Neuronal stem cell (in vitro differentiated cells): ENCODE data around the gene DIO1.

Experiments used
- DNase-seq: peaks from one replicate; pipeline ENCODE4 v3.0.0-alpha.2; 2013; ENCODE audit warnings: low spot score
- H2AFZ ChIP-seq: one replicate; pipeline ENCODE4 v1.6.1; 2013; ENCODE audit warnings: mild to moderate bottlenecking, low read length, inconsistent platforms
- H2AK5ac ChIP-seq: 2 replicates; pipeline ENCODE4 v1.6.1; 2013; ENCODE audit warnings: low read depth, mild to moderate bottlenecking, inconsistent platforms, low read length, moderate library complexity, mixed read lengths
- H2BK120ac ChIP-seq: 2 replicates; pipeline ENCODE4 v1.6.1; 2013; ENCODE audit warnings: low read depth, mild to moderate bottlenecking, inconsistent platforms, low read length, moderate library complexity, mixed read lengths
- H2BK12ac ChIP-seq: one replicate; pipeline ENCODE4 v1.6.1; 2013; ENCODE audit warnings: low read length, inconsistent platforms
- H2BK15ac ChIP-seq: 2 replicates; pipeline ENCODE4 v1.6.1; 2013; ENCODE audit warnings: mild to moderate bottlenecking, low read length, inconsistent platforms, mixed read lengths
- H2BK5ac ChIP-seq: one replicate; pipeline ENCODE4 v1.6.1; 2013; ENCODE audit warnings: inconsistent platforms, mild to moderate bottlenecking, low read length, moderate library complexity
- H3K14ac ChIP-seq: one replicate; pipeline ENCODE4 v1.6.1; 2013; ENCODE audit warnings: low read length, inconsistent platforms
- H3K18ac ChIP-seq: 2 replicates; pipeline ENCODE4 v1.6.1; 2013; ENCODE audit warnings: low read length, inconsistent platforms
- H3K23ac ChIP-seq: 2 replicates; pipeline ENCODE4 v1.6.1; 2013; ENCODE audit warnings: low read depth, mild to moderate bottlenecking, mixed read lengths, low read length, inconsistent platforms; ENCODE audit not compliant: poor library complexity
- H3K27ac ChIP-seq: replicated peaks from 3 replicates; pipeline ENCODE4 v1.5.1; 2013; ENCODE audit warnings: low read length, inconsistent platforms
- H3K27me3 ChIP-seq, 3 experiments: 2 replicates each; pipeline ENCODE4 v1.6.1; 2013; ENCODE audit warnings: low read length in 3 of 3, mild to moderate bottlenecking in 2 of 3, inconsistent platforms in 1 of 3, low read depth in 1 of 3, mixed read lengths in 1 of 3, moderate library complexity in 1 of 3; ENCODE audit not compliant: control insufficient read depth in 3 of 3, insufficient read depth in 3 of 3
- H3K36me3 ChIP-seq, 2 donors: replicated peaks in 1 of 2; 2 replicates each; pipeline ENCODE4 v1.6.1; 2013; ENCODE audit warnings: low read length in 2 of 2; ENCODE audit not compliant: control insufficient read depth in 2 of 2, insufficient read depth in 2 of 2
- H3K4ac ChIP-seq: 2 replicates; pipeline ENCODE4 v1.6.1; 2013; ENCODE audit warnings: inconsistent platforms, mild to moderate bottlenecking, low read length, moderate library complexity
- H3K4me1 ChIP-seq, 2 donors: 1 replicate in 1 of 2; 2 replicates in 1 of 2; pipeline ENCODE4 v1.6.1; 2013; ENCODE audit warnings: low read length in 2 of 2, low read depth in 1 of 2; ENCODE audit not compliant: control insufficient read depth in 2 of 2, insufficient read depth in 1 of 2
- H3K4me2 ChIP-seq: one replicate; pipeline ENCODE4 v1.6.1; 2013; ENCODE audit warnings: mild to moderate bottlenecking, low read length, inconsistent platforms; ENCODE audit not compliant: insufficient read depth, poor library complexity, severe bottlenecking
- H3K4me3 ChIP-seq, 2 donors: 2 replicates each; pipeline ENCODE4 v1.5.1; 2013; ENCODE audit warnings: low read length in 2 of 2, mild to moderate bottlenecking in 2 of 2, inconsistent platforms in 1 of 2, moderate library complexity in 1 of 2
- H3K79me1 ChIP-seq: one replicate; pipeline ENCODE4 v1.6.1; 2013; ENCODE audit warnings: low read depth, mild to moderate bottlenecking, inconsistent platforms, low read length, moderate library complexity
- H3K9ac ChIP-seq: one replicate; pipeline ENCODE4 v1.6.1; 2013; ENCODE audit warnings: mild to moderate bottlenecking, low read depth, low read length, inconsistent platforms; ENCODE audit not compliant: poor library complexity
- H3K9me3 ChIP-seq, 2 donors: replicated peaks in 1 of 2; 2 replicates each; pipeline versions ENCODE3 to v1.6.1; 2013; ENCODE audit warnings: low read length in 2 of 2, mild to moderate bottlenecking in 2 of 2, inconsistent platforms in 1 of 2, low read depth in 1 of 2, mixed read lengths in 1 of 2, moderate library complexity in 1 of 2; ENCODE audit not compliant: control insufficient read depth in 2 of 2, insufficient read depth in 1 of 2
- H4K8ac ChIP-seq: one replicate; pipeline ENCODE4 v1.6.1; 2013; ENCODE audit warnings: low read depth, mild to moderate bottlenecking, inconsistent platforms, low read length, moderate library complexity
- H4K91ac ChIP-seq: one replicate; pipeline ENCODE4 v1.6.1; 2013; ENCODE audit warnings: low read length, low read depth, mild to moderate bottlenecking, inconsistent platforms; ENCODE audit not compliant: poor library complexity
- WGBS, 2 donors: extraction: QIAGEN DNeasy Blood & Tissue Kit; methylation state at CpG; one replicate each; pipeline ENCODE4 v1.1.7; 2013; ENCODE audit warnings: missing lambda C conversion rate in 2 of 2, mixed read lengths in 1 of 2; ENCODE audit not compliant: insufficient read length in 2 of 2, insufficient replicate concordance in 1 of 2; ENCODE audit errors: extremely low coverage in 2 of 2; 5-methylcytosine and 5-hydroxymethylcytosine counted together

Gene DIO1

DNA sequence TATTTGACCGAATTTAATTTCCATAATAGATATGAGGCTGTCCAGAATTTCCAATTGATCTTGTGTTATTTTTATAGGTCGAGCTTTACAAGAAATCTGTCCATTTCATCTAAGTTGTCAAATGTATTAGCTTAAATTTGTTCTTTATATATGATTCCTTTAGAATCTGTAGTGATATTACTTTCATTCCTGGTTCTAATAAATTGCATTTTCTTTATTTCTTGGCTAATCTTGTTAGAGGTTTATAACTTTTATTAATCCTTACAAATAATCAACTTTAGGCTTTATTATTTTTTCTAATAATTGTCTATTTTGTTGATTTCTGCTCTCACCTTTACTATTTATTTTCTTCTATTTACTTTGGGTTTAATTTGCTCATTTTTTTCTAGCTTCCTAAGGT lies 37.5 kb downstream of the DIO1 start:
- H2BK15ac ChIP-seq, result no peak overlapping the region
- H3K36me3 ChIP-seq, result peaks cover 11 to 94% of the 10 kb centered on the region in 2 donors

DNA sequence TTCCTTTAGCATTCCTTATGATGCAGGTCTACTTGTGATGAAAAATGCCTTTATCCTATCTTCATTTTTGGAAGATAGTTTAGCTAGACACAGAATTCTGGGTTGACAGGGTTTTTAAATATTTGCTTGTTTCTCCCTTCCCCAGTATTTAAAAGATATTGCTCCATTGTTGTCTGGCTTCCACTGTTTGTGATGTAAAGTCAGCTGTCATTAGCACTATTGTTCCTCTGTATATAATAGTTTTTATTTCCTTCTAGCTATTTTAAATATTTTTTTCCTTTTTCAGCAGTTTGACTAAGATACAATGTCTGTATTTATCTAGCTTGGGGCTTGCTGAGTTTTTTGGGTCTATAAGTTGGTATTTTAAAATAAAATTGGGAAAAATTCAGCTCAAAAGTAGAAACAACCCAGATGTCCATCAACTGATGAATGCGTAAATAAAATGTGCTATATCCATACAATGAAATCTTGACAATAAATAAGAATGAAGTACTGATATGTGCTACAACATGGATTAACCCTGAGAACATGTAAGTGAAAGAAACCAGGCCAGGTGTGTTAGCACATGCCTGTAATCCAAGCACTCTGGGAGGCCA lies 40.3 kb downstream of the DIO1 start:
- Histone ChIP-seq H2AK5ac (no peak overlapping the region), H3K9me3 (peaks cover 9 to 38% of the 10 kb centered on the region in 2 donors), H4K8ac (no peak overlapping the region), H3K4me1 (no peaks in the 10 kb centered on the region), H3K27ac (no peak overlapping the region), H2BK12ac (no peak overlapping the region), H3K36me3 (peaks cover 8 to 90% of the 10 kb centered on the region in 2 donors), H3K23ac (no peak overlapping the region), H2BK5ac (no peak overlapping the region), H3K4ac (no peak overlapping the region), H2BK120ac (no peak overlapping the region), H3K14ac (no peak overlapping the region), H3K18ac (no peak overlapping the region), H2AFZ (no peak overlapping the region), H3K27me3 (no peaks in the 10 kb centered on the region), H3K4me3 (no peak overlapping the region), H4K91ac (no peak overlapping the region), H2BK15ac (no peak overlapping the region), H3K79me1 (no peaks in the 10 kb centered on the region), H3K9ac (no peak overlapping the region), H3K4me2 (no peak overlapping the region)
- no peak for DNase-seq
- WGBS, 2 donors, result no CpG with 5 or more reads among the region's 1 CpG

More for the DNA sequence above, 37.5 kb downstream of the DIO1 start:
- Histone ChIP-seq H3K4ac (no peak overlapping the region), H4K91ac (no peak overlapping the region), H2AFZ (no peak overlapping the region), H2BK5ac (no peak overlapping the region), H2AK5ac (no peak overlapping the region), H3K27me3 (no peaks in the 10 kb centered on the region), H4K8ac (no peak overlapping the region), H3K14ac (no peak overlapping the region), H3K18ac (no peak overlapping the region), H3K9ac (no peak overlapping the region), H3K4me1 (no peaks in the 10 kb centered on the region), H2BK120ac (no peak overlapping the region), H2BK12ac (no peak overlapping the region), H3K9me3 (peaks cover 9 to 35% of the 10 kb centered on the region in 2 donors), H3K4me3 (no peak overlapping the region), H3K79me1 (no peaks in the 10 kb centered on the region), H3K4me2 (no peak overlapping the region), H3K23ac (no peak overlapping the region), H3K27ac (no peak overlapping the region)
- DNase-seq, result no peak
- WGBS, 2 donors, result no CpG with 5 or more reads among the region's 2 CpGs

DNA sequence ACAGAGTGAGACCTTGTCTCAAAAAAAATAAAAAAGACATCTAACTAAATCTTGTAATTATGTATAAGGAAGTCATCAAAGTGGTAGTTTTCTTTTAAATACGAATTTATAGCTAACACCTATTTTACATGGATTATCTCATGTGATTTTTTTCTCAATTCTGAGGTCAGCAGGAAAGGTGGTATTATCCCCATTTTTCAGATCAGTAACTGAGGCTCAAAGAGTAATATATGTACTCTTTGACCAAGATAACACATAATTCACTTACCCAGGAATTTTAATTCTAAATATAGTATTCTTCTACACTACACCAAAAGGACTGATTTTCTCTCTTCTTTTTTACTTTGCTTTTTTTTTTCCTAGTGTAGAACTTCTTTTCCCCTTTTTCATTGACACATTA lies 42.4 kb downstream of the DIO1 start:
- no peaks in the 10 kb centered on the region for H3K27me3 ChIP-seq
- H3K4me2 ChIP-seq, result no peak overlapping the region
- no peak overlapping the region for H3K23ac ChIP-seq
- H3K4me1 ChIP-seq, result no peaks in the 10 kb centered on the region
- H3K79me1 ChIP-seq, result no peaks in the 10 kb centered on the region
- no peak overlapping the region for H4K91ac ChIP-seq
- no peak overlapping the region for H3K18ac ChIP-seq
- H3K4me3 ChIP-seq, result no peak overlapping the region
- no CpG with 5 or more reads among the region's 1 CpG for WGBS, 2 donors
- H3K27ac ChIP-seq, result no peak overlapping the region
- H3K9ac ChIP-seq, result no peak overlapping the region
- no peak overlapping the region for H3K14ac ChIP-seq
- H2BK12ac ChIP-seq, result no peak overlapping the region
- no peak overlapping the region for H2AFZ ChIP-seq
- H2AK5ac ChIP-seq, result no peak overlapping the region
- DNase-seq, result no peak
- H2BK15ac ChIP-seq, result no peak overlapping the region
- no peak overlapping the region for H2BK5ac ChIP-seq
- H3K4ac ChIP-seq, result no peak overlapping the region
- H4K8ac ChIP-seq, result no peak overlapping the region
- peaks cover 8 to 83% of the 10 kb centered on the region in 2 donors for H3K36me3 ChIP-seq
- H2BK120ac ChIP-seq, result no peak overlapping the region
- peaks cover 9 to 38% of the 10 kb centered on the region in 2 donors for H3K9me3 ChIP-seq

DNA sequence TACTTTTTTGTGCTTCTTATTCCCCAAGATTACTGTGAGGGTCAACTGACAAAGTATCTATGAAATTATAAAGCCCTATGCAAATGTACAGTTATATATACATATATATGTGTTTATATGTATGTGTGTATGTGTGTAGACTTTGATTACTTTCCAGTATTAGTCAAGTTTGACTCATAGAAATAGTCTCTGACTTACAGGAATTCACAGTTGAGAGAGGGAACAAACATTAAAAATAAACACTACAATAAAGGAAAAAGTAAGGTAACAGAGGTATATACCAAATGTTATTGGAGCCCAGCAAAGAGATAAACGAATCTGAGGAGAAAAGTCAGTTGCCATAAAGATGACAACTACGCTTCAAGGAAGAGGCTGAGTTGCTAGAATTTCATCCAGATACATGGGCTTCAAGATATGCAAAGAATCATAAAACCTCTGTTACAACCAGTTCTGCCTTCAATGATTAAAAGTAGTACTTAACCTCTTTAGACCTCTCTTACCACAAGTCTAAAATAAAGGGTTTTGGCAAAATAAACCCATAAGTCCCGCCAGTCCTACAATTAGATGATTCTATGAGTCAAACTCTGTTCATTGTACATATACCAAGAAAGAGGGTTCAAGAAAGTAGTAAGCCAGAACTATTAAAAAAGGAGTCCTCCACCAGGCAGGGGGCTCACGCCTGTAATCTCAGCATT lies 44.3 kb downstream of the DIO1 start:
- DNase-seq, result no peak
- H3K23ac ChIP-seq, result no peak overlapping the region
- WGBS, 2 donors, result no CpG with 5 or more reads among the region's 4 CpGs
- H4K91ac ChIP-seq, result no peak overlapping the region
- no peak overlapping the region for H3K18ac ChIP-seq
- no peak overlapping the region for H3K4me3 ChIP-seq
- H3K36me3 ChIP-seq, result peaks cover 4 to 69% of the 10 kb centered on the region in 2 donors
- no peak overlapping the region for H2AK5ac ChIP-seq
- no peak overlapping the region for H2BK5ac ChIP-seq
- no peak overlapping the region for H4K8ac ChIP-seq
- no peak overlapping the region for H3K27ac ChIP-seq
- H3K9ac ChIP-seq, result no peak overlapping the region
- no peak overlapping the region for H3K4me2 ChIP-seq
- peaks cover 4 to 30% of the 10 kb centered on the region in 2 donors for H3K9me3 ChIP-seq
- no peak overlapping the region for H2BK15ac ChIP-seq
- no peaks in the 10 kb centered on the region for H3K27me3 ChIP-seq
- peaks cover 0 to 4% of the 10 kb centered on the region in 2 donors for H3K4me1 ChIP-seq
- no peak overlapping the region for H2BK120ac ChIP-seq
- no peaks in the 10 kb centered on the region for H3K79me1 ChIP-seq
- H3K4ac ChIP-seq, result no peak overlapping the region
- H2BK12ac ChIP-seq, result no peak overlapping the region
- H3K14ac ChIP-seq, result no peak overlapping the region
- no peak overlapping the region for H2AFZ ChIP-seq
